ENCODE results near the gene PLPP2.

Gene PLPP2

DNA sequence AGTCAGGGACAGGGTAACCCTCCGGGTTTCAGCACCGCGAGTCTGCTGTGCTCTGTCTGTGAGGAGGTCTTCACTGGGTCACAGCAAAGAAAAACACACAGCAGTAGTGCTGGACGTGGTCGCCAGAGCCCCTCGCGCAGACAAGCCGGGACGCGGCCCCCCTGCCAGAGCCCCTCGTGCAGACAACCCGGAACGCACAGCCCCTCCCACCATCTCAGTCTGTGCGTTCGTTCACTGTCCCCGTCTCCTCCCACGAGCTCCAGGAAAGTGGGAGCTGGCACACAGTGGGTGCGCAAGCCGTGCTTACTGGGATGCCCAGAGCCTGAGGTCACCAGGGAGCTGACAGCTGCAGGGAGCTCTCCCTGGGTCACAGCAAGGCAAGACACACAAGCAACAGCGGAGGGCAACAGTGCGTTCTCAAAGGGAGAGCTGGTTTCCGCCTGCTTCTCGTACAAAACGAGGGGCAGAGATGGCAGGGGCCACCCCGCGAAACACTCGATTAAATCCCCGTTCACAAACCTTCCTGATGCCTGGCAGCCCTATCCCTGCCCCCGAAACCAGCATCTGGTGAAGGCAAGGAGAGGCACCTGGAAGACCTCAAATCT, 3.2 kb upstream of the PLPP2 start:
- TF ChIP-seq, protein P1, sequence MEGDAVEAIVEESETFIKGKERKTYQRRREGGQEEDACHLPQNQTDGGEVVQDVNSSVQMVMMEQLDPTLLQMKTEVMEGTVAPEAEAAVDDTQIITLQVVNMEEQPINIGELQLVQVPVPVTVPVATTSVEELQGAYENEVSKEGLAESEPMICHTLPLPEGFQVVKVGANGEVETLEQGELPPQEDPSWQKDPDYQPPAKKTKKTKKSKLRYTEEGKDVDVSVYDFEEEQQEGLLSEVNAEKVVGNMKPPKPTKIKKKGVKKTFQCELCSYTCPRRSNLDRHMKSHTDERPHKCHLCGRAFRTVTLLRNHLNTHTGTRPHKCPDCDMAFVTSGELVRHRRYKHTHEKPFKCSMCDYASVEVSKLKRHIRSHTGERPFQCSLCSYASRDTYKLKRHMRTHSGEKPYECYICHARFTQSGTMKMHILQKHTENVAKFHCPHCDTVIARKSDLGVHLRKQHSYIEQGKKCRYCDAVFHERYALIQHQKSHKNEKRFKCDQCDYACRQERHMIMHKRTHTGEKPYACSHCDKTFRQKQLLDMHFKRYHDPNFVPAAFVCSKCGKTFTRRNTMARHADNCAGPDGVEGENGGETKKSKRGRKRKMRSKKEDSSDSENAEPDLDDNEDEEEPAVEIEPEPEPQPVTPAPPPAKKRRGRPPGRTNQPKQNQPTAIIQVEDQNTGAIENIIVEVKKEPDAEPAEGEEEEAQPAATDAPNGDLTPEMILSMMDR (IDR thresholded peaks at IDR 0.05; ENCODE audit: low read depth, low read length): no peak
- DNase-seq (ENCODE audit: low read depth, low spot score): no peak
- no peak overlapping the region for H3K4me3 ChIP-seq (ENCODE audit: low read depth, low read length)
- in situ Hi-C loops (cut with HindIII; ENCODE audit: low sequenced_read_pairs): no loop called here

DNA sequence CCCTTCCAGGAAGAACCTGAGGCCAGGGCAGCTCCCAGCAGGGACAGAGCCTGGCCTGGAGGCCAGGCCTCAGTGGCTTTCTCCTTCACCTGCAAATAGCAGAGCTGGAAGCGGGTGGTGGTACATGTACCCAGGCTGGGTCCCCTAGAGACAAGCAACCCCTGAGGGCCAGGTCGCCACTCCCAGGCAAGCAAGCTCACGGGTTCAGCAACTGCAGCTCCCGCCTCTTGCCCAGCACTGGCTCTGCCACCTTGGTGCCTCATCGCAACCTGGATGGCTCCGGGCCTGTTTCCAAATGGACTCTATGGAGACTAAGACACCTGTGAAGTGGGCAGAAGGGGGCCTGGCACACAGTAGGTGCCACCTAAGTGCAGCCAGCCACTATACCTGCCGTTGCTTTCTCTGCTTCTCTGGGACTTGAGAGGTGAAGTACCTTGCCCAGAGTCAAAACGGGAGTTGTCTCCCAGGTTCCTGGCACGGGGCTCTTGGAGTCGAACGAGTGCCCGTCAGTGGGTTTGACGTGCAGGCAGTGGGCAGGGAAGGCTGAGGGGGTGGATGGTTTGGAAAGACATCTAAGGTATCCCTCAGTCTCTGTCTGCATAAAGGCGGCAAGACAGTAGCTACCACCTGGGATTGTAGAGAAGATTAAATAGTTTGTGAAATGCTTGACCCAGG, 2.4 kb upstream of the PLPP2 start:
- no peak overlapping the region for H3K4me3 ChIP-seq (ENCODE audit: low read depth, low read length)
- in situ Hi-C loops (cut with HindIII; ENCODE audit: low sequenced_read_pairs): no loop called here
- DNase-seq (ENCODE audit: low read depth, low spot score): no peak
- TF ChIP-seq, protein P1 (IDR thresholded peaks at IDR 0.05; ENCODE audit: low read depth, low read length): no peak

DNA sequence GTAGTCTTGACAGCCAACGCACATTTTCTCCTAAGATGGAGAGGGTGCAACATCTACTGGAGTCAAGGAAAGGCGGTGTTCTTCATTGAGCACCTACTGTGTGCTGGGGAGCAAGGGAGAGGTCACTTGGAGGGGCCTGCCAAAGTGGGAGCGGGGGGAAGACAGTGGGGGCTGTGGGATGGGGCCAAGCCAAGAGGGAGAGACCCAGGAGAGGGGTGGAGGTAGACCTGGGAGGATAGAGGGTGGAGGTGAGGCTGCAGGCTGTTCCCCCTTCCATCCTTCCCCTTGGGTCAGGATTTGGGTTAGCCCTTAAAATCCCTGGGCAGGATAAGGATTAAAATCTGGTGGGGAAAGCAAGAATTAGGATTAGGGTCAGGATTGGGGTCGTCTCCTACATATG, 1.7 kb upstream of the PLPP2 start:
- in situ Hi-C loops (cut with HindIII; ENCODE audit: low sequenced_read_pairs): no loop called here
- no peak for DNase-seq (ENCODE audit: low read depth, low spot score)
- TF ChIP-seq, protein P1 (IDR thresholded peaks at IDR 0.05; ENCODE audit: low read depth, low read length): no peak
- H3K4me3 ChIP-seq (ENCODE audit: low read depth, low read length): no peak overlapping the region

DNA sequence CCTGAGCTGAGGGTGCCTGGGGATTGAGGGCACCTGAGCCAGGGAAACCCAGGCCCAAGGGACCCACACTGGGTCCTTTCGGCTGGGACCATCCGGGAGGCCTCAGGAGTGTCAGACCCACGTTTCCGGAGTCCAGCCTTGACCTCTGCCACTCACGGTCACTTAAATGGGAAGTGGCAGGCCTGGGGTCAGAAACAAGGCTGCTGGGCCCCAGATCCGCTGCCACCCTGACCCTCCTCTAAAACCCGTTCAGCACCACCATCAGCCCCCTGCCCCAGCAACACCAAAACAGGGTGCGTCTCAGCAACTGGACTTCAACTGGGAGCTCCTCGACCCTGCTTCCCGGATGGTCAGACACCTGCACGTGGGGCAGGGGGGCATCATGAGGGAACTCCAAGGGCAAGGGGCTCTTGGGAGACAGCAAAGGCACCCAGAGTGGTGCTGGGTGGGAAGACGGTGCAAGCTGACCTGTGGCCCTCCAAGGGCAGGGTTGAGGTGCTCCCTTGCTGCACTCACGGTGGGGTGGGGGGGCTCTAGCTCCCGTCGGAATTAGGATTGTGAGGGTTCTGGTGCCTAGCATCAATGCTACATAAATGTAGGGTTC, 1.2 kb upstream of the PLPP2 start:
- TF ChIP-seq, protein P1 (IDR thresholded peaks at IDR 0.05; ENCODE audit: low read depth, low read length): no peak
- in situ Hi-C loops (cut with HindIII; ENCODE audit: low sequenced_read_pairs): no loop called here
- no peak overlapping the region for H3K4me3 ChIP-seq (ENCODE audit: low read depth, low read length)
- DNase-seq (ENCODE audit: low read depth, low spot score): no peak

DNA sequence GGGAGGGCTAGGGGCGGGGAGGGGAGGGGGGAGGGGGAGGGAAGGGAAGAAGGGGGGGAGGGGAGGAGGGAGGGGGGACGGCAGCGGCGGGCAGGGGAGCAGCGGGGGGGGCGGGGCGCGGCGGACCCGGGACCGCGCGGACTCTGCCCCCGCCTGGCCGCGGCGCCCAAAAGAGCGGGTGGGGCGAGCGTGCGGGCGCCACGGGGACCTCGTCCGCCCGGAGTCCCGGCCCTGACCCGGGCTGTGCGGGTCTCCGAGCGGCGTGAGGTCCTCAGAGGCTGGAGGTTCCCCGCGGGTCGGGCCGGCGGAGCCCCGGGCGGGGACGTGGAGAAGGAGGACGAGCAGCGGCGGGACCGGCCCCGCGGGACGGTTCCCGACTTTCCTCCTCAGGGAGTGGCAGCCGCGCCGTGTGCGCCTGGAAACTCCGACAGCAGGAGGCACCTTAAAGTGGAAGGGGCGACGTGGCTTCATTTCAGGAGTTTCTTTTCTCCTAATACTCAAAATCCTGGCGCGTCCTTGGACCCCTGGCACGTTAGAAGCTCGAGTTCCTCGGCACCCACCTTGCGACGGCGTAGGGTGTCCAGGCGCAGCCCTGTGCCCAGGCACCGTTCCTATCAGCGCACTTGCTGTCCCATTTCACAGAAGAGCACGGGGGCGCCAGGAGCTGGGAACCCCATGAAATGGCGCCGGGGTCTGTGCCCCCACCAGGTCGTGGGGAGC, 518 bp upstream of the PLPP2 start:
- no peak for DNase-seq (ENCODE audit: low read depth, low spot score)
- in situ Hi-C loops (cut with HindIII; ENCODE audit: low sequenced_read_pairs): no loop called here
- H3K4me3 ChIP-seq (ENCODE audit: low read depth, low read length): no peak overlapping the region
- TF ChIP-seq, protein P1 (IDR thresholded peaks at IDR 0.05; ENCODE audit: low read depth, low read length): no peak

DNA sequence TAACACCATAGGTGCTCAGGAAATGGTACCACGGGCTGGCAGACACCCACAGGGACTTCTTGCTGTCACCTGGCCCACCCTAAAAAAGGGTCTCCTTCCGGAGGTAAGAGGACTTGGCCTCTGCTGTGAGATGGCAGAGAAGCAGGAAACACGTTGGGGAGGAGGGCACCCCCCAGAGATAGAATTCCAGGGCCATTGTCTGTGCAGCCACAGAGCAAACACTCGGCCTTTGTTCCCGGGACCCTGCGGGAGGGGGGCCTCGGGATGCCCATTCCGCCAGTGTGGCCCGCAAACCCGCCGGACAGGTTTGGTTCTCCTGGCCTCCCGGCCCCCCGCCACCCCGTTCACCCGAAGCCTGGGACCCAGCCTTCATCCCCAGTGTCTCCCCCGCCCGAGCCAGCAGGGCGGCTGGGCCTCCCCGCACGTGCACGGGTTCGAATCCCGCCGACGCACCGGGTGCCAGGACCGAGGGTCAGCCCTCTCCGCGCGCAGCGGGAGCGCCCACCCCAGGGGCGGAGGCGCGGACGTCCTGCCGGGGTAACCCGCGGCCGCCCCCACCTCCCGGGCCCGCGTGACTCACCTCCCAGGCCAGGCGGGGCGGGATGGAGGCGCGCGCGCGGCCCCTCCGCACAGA, 714 bp downstream of the PLPP2 start:
- in situ Hi-C loops (cut with HindIII; ENCODE audit: low sequenced_read_pairs): no loop called here
- H3K4me3 ChIP-seq (ENCODE audit: low read depth, low read length): peak overlapping the region; percentile 52
- TF ChIP-seq, protein P1 (IDR thresholded peaks at IDR 0.05; ENCODE audit: low read depth, low read length): no peak
- peak; percentile 33 for DNase-seq (ENCODE audit: low read depth, low spot score)
